AG04450 (cell line): ENCODE measurements around the gene PPP1R13B. TPM values are rescaled to one million over a fixed set of nuclear protein-coding genes. Genes with fewer than 3 reads are reported as not detected.

Experiments used
- CTCF ChIA-PET: fragments of 300-600, 350-600 bp; formaldehyde crosslinking; extraction: SDS; loops from one replicate; lab custom pipeline; 2022; ENCODE audit warnings: antibody characterized with exemption, inconsistent platforms; lab: Charles Lee
- POLR2A ChIA-PET: fragments of 350-600 bp; formaldehyde crosslinking; extraction: SDS; loops from one replicate; lab custom pipeline; 2021; ENCODE audit warnings: antibody characterized with exemption, inconsistent platforms; lab: Yijun Ruan, JAX
- DNase-seq: peaks from one replicate; pipeline ENCODE4 v3.0.0-alpha.2; 2011; ENCODE audit warnings: low read depth, low spot score
- H3K27ac ChIP-seq: one replicate; pipeline ENCODE4 v1.5.1; 2012; ENCODE audit warnings: low read depth, low read length, control low read depth
- H3K27me3 ChIP-seq: one replicate; pipeline ENCODE4 v1.6.0; 2012; ENCODE audit warnings: low read length; ENCODE audit not compliant: control insufficient read depth, insufficient read depth
- H3K4me3 ChIP-seq: 2 replicates; pipeline ENCODE4 v1.5.1; 2011; ENCODE audit warnings: mild to moderate bottlenecking, low read depth, low read length, control low read depth
- H3K9me3 ChIP-seq: 2 replicates; pipeline ENCODE4 v1.5.1; 2012; ENCODE audit warnings: low read length; ENCODE audit not compliant: control insufficient read depth, insufficient read depth
- polyA plus RNA-seq: library from polyadenylated mRNA; depleted of rRNA; stranded (reverse); fragments of >200 nt; gene quantifications from 2 replicates; pipeline ENCODE4 v1.2.3, GENCODE V29; 2011
- TF ChIP-seq, protein P1 (sequence below): IDR thresholded peaks from 2 replicates; pipeline ENCODE4 v1.5.1; 2011; ENCODE audit warnings: low read depth, low read length, control low read depth, inconsistent platforms

PPP1R13B gene
- polyA plus RNA-seq, 1 experiment: 0.62 TPM

DNA sequence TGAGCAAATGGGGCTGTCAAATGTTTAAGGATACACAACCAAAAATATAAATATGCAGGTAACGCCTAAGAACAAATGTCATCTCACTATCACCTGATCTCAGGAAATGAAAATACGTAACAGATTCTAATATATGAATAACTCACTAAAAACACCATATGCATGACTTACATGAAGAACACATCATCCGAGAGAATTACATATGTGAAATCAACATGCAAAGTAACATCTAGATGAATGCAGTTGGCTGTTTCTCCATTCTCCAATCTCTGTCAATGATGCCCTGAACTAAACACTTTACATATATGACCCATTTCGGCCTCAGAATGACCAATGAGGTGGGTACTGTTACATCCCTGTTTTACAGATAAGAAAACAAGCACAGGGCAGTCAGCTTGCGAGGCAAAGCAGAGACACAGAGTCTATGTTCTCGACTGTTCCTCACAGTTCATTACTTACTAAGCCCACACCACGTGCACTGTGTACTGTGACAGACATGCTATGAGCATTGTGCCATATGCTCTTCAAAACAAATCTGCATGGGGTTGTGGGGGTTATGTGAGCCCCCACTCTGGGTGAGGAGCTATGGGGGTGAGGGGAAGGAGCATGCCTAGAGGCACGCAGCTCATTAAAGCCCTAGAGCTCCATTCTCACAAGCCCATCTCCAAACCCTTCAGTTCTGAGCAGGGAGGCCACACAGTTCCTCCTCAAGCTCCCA, 89.2 kb downstream of the PPP1R13B start:
- H3K4me3 ChIP-seq: no peak overlapping the region
- TF ChIP-seq, protein P1, sequence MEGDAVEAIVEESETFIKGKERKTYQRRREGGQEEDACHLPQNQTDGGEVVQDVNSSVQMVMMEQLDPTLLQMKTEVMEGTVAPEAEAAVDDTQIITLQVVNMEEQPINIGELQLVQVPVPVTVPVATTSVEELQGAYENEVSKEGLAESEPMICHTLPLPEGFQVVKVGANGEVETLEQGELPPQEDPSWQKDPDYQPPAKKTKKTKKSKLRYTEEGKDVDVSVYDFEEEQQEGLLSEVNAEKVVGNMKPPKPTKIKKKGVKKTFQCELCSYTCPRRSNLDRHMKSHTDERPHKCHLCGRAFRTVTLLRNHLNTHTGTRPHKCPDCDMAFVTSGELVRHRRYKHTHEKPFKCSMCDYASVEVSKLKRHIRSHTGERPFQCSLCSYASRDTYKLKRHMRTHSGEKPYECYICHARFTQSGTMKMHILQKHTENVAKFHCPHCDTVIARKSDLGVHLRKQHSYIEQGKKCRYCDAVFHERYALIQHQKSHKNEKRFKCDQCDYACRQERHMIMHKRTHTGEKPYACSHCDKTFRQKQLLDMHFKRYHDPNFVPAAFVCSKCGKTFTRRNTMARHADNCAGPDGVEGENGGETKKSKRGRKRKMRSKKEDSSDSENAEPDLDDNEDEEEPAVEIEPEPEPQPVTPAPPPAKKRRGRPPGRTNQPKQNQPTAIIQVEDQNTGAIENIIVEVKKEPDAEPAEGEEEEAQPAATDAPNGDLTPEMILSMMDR: no peak
- CTCF ChIA-PET: interaction anchor here (0.9 kb wide), 1 partner anchor 142 kb away, joined by 3 read pairs; no protein-coding TSS in a partner anchor
- POLR2A ChIA-PET: no interaction called here
- H3K9me3 ChIP-seq: no peaks in the 10 kb centered on the region
- DNase-seq: no peak
- no peaks in the 10 kb centered on the region for H3K27me3 ChIP-seq
- H3K27ac ChIP-seq: no peak overlapping the region

DNA sequence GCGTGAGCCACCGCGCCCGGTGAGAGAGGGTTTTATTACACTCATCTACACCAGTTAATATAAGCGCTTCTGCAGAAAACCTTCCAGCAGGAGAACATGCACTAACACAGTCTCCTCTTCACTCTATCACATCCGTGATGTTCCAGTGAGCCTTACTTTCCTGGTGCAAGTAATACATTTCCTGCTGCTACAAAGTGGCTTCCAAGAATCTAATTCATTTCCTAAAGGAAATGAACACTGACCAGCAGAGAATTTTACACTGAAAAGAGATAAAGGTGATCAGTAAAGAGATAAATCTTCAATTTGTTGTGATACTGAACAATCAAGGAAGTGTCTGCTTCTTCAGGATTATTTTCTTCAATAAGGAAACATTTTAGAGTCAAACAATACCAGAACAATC, 92.3 kb downstream of the PPP1R13B start:
- Histone ChIP-seq H3K4me3 (no peak overlapping the region), H3K9me3 (no peaks in the 10 kb centered on the region), H3K27ac (no peak overlapping the region), H3K27me3 (no peaks in the 10 kb centered on the region)
- TF ChIP-seq, protein P1: no peak
- DNase-seq: no peak
- CTCF ChIA-PET: no interaction called here
- POLR2A ChIA-PET: no interaction called here

DNA sequence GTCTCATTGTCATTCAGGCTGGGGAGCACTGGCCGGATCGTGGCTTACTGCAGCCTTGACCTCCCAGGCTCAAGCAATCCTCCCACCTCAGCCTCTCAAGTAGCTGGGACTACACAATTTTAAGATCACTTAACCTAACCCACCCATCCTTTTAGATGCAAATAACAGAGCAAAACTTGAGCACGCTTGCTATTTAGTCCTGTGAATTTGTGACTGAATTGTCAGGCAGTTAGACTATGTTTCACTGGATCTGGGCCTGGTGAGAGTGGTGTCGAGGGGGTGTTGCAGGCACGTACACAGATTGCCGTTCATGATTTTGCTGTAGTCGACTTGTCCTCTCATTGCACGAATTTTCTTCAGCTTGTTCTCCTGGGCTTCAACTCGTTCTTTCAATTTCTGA, 93.6 kb downstream of the PPP1R13B start:
- Histone ChIP-seq H3K4me3 (no peak overlapping the region), H3K27ac (no peak overlapping the region), H3K27me3 (no peaks in the 10 kb centered on the region), H3K9me3 (no peaks in the 10 kb centered on the region)
- POLR2A ChIA-PET: no interaction called here
- DNase-seq: no peak
- CTCF ChIA-PET: interaction anchor here (0.6 kb wide), 1 partner anchor 16 kb away, joined by 5 read pairs; no protein-coding TSS in a partner anchor
- TF ChIP-seq, protein P1: no peak

DNA sequence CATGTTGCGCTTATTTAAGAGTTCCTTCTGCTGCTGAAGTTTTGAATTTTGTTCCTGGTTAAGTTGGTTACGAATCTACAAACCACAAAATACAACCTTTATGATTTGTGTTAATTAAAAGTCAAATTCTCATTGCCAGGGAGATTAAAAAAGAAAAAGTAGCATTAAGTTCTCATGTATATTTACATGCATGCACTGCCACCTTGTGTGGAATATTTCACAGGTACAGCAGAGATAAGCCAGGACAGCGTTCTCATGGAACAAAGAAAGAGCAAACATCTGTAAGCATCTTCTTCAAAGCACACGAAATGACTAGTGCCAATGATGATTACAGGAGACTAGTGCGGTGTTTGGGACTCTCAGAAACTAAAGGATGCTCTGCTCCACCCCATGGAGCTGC, 97.5 kb downstream of the PPP1R13B start:
- H3K27me3 ChIP-seq: no peaks in the 10 kb centered on the region
- no peak overlapping the region for H3K4me3 ChIP-seq
- TF ChIP-seq, protein P1: no peak
- POLR2A ChIA-PET: no interaction called here
- CTCF ChIA-PET: no interaction called here
- H3K27ac ChIP-seq: no peak overlapping the region
- H3K9me3 ChIP-seq: no peaks in the 10 kb centered on the region
- no peak for DNase-seq

DNA sequence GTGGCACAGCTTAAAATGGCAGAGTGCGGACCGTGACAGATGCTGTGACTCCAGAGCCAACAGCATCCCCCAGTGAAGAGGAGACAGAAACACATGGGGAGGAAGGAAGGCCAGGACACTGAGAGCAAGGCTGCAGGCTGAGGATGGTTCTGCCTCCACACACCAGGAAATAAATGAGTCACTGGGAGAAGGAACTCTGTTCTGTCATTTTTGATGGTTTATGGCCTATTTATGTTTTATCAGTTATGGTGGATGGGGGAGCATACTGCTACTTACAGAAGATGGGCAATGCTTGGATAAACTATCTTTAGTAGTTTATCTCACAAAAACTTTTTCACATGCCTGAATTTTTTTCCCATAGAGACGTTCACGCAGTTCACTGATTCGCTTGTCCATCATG, 97.9 kb downstream of the PPP1R13B start:
- H3K27ac ChIP-seq: no peak overlapping the region
- no peak for DNase-seq
- TF ChIP-seq, protein P1: no peak
- no peaks in the 10 kb centered on the region for H3K9me3 ChIP-seq
- H3K27me3 ChIP-seq: no peaks in the 10 kb centered on the region
- no peak overlapping the region for H3K4me3 ChIP-seq
- ChIA-PET CTCF (no interaction called here), POLR2A (no interaction called here)
